ENCODE data around the gene MAP3K15. TPM values are rescaled to one million over a fixed set of nuclear protein-coding genes. Genes with fewer than 3 reads are reported as not detected.
A peak's percentile ranks its signal among the peaks of the same experiment; 100 is the strongest.

MAP3K15 gene
- total RNA-seq, 6 donors from 2014 or later: 0.44 to 5.2 (median 1.4) TPM

GRCh38 chrX:19541931-19542330, 26.6 kb upstream of the MAP3K15 start:
- Histone ChIP-seq H3K4me1 (no peaks in the 10 kb centered on the region), H3K27me3 (no peaks in the 10 kb centered on the region), H3K9me3 (no peaks in the 10 kb centered on the region), H3K36me3 (peaks cover 0 to 7% (median 2%) of the 10 kb centered on the region in 4 donors), H3K27ac (no peak overlapping the region), H3K4me3 (no peak overlapping the region)
- no peak for ATAC-seq (ENCODE audit: low FRiP score in 2 of 2)
- no peak for TF ChIP-seq POLR2A (IDR thresholded peaks at IDR 0.05)
- WGBS, 2 donors: 95 to 97% methylated on average over 5 to 19 of the region's 19 CpGs
- DNase-seq: peak in 1 of 2 donors; percentile 45

- no peak overlapping the region for H3K4me3 ChIP-seq
- TF ChIP-seq EP300 (IDR thresholded peaks at IDR 0.05): no peak
- no peak for TF ChIP-seq CTCF (IDR thresholded peaks at IDR 0.05)
- no peak for TF ChIP-seq POLR2AphosphoS5 (IDR thresholded peaks at IDR 0.05)
- no peak for TF ChIP-seq POLR2A (IDR thresholded peaks at IDR 0.05)
- no peak for DNase-seq
These were observed 25.9 kb upstream of the MAP3K15 start for GRCh38 chrX:19541196-19541595.

GRCh38 chrX:19540076-19540475, 24.8 kb upstream of the MAP3K15 start:
- Histone ChIP-seq H3K4me1 (no peaks in the 10 kb centered on the region), H3K27ac (no peak overlapping the region), H3K36me3 (peaks cover 0 to 8% (median 4%) of the 10 kb centered on the region in 4 donors), H3K27me3 (no peaks in the 10 kb centered on the region), H3K9me3 (no peaks in the 10 kb centered on the region), H3K4me3 (no peak overlapping the region)
- 40 to 74% methylated on average over 1 to 3 of the region's 3 CpGs for WGBS, 2 donors
- no peak for DNase-seq
- TF ChIP-seq CTCF (IDR thresholded peaks at IDR 0.05) (no peak), EP300 (IDR thresholded peaks at IDR 0.05) (no peak), POLR2AphosphoS5 (IDR thresholded peaks at IDR 0.05) (no peak), POLR2A (IDR thresholded peaks at IDR 0.05) (no peak)
- no peak for ATAC-seq (ENCODE audit: low FRiP score in 2 of 2)

More at GRCh38 chrX:19541196-19541595, 25.9 kb upstream of the MAP3K15 start:
- no peak for ATAC-seq (ENCODE audit: low FRiP score in 2 of 2)
- Histone ChIP-seq H3K27ac (no peak overlapping the region), H3K9me3 (no peaks in the 10 kb centered on the region), H3K27me3 (no peaks in the 10 kb centered on the region), H3K4me1 (no peaks in the 10 kb centered on the region), H3K36me3 (peaks cover 0 to 8% (median 4%) of the 10 kb centered on the region in 4 donors)
- WGBS, 2 donors: 87 to 100% methylated on average over 3 of the region's 3 CpGs

GRCh38 chrX:19539665-19540064, 24.4 kb upstream of the MAP3K15 start:
- DNase-seq (no peak), ATAC-seq (ENCODE audit: low FRiP score in 2 of 2) (no peak)
- Histone ChIP-seq H3K27me3 (no peaks in the 10 kb centered on the region), H3K27ac (no peak overlapping the region), H3K36me3 (peaks cover 0 to 8% (median 4%) of the 10 kb centered on the region in 4 donors), H3K9me3 (no peaks in the 10 kb centered on the region), H3K4me3 (no peak overlapping the region), H3K4me1 (no peaks in the 10 kb centered on the region)
- TF ChIP-seq CTCF (IDR thresholded peaks at IDR 0.05): no peak
- no peak for TF ChIP-seq POLR2AphosphoS5 (IDR thresholded peaks at IDR 0.05)
- TF ChIP-seq EP300 (IDR thresholded peaks at IDR 0.05): no peak
- no peak for TF ChIP-seq POLR2A (IDR thresholded peaks at IDR 0.05)
- WGBS, 2 donors: 87 to 94% methylated on average over 2 to 4 of the region's 4 CpGs

GRCh38 chrX:19535476-19535875, 20.2 kb upstream of the MAP3K15 start:
- Histone ChIP-seq H3K27ac (no peak overlapping the region), H3K27me3 (no peaks in the 10 kb centered on the region), H3K4me1 (no peaks in the 10 kb centered on the region), H3K9me3 (no peaks in the 10 kb centered on the region), H3K36me3 (peaks cover 0 to 4% (median 0%) of the 10 kb centered on the region in 4 donors), H3K4me3 (no peak overlapping the region)
- WGBS, 2 donors: 60 to 87% methylated on average over 2 of the region's 2 CpGs
- ATAC-seq (ENCODE audit: low FRiP score in 2 of 2) (no peak), DNase-seq (no peak)
- TF ChIP-seq POLR2A (IDR thresholded peaks at IDR 0.05): no peak
- TF ChIP-seq CTCF (IDR thresholded peaks at IDR 0.05): no peak
- TF ChIP-seq POLR2AphosphoS5 (IDR thresholded peaks at IDR 0.05): no peak
- no peak for TF ChIP-seq EP300 (IDR thresholded peaks at IDR 0.05)

Data from upper lobe of left lung (tissue), 6 donors.